GM19455 (cell line): ENCODE data around the gene DOCK10.

ENCODE experiments used
- ATAC-seq: cut with Tn5 transposase; IDR thresholded peaks from one replicate; pipeline ENCODE4 v1.9.1; 2021; ENCODE audit not compliant: unreplicated experiment

DOCK10 gene

GRCh38 chr2:224846686-224847085 lies 195.6 kb downstream of the DOCK10 start:
- no peak for ATAC-seq

DNA sequence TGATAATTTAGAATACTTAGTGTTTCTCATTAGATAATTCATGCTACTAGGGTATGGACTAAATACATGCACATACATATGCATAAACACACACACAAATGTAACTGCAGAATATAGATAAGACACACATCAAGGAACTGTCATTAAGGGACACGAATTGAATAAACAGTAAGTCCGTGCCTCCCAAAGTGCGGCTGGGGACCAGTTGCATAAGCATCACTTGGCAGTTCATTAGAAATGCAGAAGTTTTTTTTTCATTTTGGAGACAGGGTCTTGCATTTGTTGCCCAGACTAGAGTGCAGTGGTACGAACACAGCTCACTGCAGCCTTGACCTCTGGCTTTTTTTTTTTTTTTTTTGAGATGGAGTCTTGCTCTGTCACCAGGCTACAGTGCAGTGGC lies 196.1 kb downstream of the DOCK10 start:
- ATAC-seq, result no peak

- no peak for ATAC-seq
Observed at GRCh38 chr2:224843141-224843540, 199.1 kb downstream of the DOCK10 start.

DNA sequence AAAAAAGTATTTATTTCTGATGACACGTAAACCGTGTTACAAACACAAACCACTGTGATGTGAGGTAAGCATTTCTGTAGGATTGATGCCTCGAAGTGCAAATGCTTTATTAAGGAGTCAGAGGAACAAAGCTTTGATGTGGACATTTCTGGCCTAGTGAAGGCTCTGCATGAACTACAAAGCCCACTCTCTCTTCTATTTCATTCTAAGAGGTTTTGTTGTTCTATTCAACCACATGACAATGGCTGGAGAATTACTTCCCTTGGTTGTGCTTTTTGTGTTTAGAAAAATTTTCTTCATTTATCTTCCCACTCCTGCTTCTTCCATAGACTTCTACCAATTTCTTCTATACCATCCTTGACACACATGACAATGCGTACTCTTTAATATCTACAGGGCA lies 200.4 kb downstream of the DOCK10 start:
- ATAC-seq, result no peak

DNA sequence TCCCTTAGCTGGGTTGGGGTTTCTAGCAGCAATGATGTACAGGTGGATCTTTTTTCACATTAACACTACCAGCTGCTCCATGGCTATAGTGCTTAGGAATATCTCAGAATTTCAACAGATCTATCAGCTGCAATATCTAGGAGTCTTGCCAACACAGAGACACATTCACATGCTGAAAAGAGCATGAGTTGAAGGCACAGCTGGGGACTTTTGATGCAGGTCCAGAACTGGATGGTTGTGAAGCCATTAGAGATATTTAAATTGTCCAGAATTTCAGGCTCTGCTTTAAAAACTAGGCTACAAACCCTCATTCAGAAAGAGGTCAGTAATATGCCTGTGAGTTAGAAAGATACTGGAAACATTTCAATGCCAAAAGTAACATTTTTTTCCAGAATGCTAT lies 203.9 kb downstream of the DOCK10 start:
- ATAC-seq, result no peak

GRCh38 chr2:224837558-224837957 lies 204.7 kb downstream of the DOCK10 start:
- ATAC-seq, result no peak

DNA sequence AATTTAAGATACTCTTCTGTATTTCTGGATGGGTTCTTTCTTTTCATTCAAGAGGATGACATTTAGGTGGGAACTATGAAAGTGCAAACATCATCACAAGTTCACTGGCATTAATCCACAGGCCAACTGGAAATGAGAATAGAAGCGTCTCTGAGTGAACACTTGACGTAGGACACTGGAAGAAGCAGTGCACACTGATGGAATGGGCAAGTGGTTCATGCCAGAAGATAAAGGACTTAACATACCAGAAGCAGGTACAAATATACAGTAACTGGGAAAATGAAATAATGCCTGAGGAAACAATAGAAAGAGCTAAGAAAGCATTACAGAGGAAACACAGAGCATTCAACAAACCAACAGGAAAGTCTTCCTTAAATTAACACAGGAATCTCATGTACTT lies 205.2 kb downstream of the DOCK10 start:
- no peak for ATAC-seq

GRCh38 chr2:224836263-224836662 lies 206.0 kb downstream of the DOCK10 start:
- ATAC-seq, result no peak

- ATAC-seq, result no peak
Observed at GRCh38 chr2:224835405-224835804, 206.9 kb downstream of the DOCK10 start.

GRCh38 chr2:224833986-224834385 lies 208.3 kb downstream of the DOCK10 start:
- no peak for ATAC-seq

GRCh38 chr2:224832207-224832606 lies 210.1 kb downstream of the DOCK10 start:
- ATAC-seq, result no peak

DNA sequence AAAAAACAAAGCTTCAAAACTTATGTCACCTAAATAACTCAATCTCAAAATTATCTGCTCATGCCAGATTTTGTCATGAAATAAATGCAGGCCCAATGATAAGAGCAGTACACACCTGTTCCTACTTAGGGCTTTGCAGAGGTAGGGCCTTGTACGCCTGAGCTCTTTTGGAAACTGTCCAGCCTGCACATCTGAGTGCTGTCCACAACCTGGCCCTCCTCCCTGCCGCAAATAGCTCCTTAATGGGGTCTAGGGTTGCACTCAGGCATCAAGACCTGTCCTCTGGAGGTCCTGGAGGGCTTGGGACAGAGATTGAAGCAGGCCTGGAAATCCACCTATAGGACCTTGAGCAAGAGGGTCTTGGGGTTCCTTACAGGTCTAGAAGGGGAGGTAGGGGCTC lies 210.7 kb downstream of the DOCK10 start:
- ATAC-seq, result no peak

GRCh38 chr2:224820283-224820991 lies 221.8 kb downstream of the DOCK10 start:
- ATAC-seq, result no peak

DNA sequence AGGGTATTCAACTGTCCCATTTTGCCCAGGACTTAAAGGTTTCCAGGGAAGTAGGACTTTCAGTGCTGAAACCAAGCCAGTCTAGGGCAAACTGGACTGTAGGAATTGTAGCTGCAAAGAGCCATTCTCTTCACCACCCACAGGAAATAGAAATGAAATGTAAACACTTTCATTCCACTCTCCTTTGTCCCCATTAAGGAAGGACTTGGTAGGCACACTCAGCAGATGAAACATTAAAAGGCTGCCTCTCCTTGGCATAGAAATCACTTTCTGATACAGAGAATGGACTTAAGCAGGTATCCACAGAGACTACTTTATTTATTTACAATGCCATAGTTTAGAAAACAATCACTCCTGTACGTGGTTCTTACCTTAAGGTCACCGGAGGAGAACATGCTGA lies 223.2 kb downstream of the DOCK10 start:
- ATAC-seq, result no peak

- ATAC-seq, result no peak
Observed at GRCh38 chr2:224817676-224818075, 224.6 kb downstream of the DOCK10 start.

DNA sequence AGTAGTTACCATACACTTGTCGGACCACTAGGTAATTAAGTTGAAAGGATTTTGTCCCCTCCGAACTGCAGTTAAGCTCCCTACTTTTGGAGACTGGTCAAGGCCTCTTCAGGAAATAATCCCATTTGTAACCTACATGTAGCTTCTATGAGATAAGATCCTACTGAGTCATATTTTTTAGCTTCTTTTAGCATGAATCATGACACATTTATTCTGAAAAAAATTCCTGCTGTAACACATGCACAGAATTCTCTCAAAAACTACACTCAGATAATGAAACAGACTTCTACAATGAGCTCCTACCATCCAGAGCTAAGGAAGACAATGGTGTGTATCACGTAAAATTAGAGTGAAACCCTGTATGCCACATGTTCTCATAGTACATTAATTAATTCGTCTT lies 225.5 kb downstream of the DOCK10 start:
- no peak for ATAC-seq

GRCh38 chr2:224813578-224813977 lies 228.7 kb downstream of the DOCK10 start:
- ATAC-seq, result no peak

GRCh38 chr2:224807153-224807964 lies 234.9 kb downstream of the DOCK10 start:
- no peak for ATAC-seq

DNA sequence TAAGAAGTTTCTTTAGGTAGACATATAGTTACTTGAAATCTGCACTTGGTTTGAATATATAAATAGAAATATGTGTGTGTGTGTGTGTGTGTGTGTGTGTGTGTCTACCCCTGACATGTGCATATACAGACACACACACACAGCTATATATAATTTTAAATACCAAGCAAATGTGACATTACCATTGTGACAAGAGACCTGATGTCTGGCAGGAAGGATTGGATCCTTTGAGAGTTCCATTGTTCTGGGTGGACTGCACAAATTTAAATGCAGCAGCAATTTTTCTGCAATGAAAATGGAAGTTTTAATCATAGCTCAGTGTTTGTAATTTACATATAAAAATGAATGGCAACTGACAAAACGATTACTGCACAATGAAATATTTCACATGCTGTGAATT lies 238.3 kb downstream of the DOCK10 start:
- ATAC-seq, result no peak

DNA sequence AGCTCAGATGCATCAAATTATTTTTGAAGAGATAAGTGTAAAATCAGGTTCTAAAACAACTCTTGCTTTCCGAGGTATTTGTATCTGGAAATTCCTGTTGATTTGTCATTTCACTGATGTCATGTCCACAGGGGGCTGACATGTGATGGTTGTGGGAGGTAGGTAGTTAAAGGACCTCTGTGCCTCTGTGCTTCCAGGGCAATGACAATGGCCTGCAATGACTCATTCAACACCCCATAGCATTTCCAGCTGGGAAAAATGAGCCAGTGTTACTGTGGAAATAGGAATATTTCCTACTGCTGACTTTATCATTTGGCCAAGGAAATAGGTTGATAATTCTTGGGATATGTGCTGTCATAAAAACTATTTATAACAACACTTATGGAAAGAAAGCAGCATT lies 239.9 kb downstream of the DOCK10 start:
- no peak for ATAC-seq

DNA sequence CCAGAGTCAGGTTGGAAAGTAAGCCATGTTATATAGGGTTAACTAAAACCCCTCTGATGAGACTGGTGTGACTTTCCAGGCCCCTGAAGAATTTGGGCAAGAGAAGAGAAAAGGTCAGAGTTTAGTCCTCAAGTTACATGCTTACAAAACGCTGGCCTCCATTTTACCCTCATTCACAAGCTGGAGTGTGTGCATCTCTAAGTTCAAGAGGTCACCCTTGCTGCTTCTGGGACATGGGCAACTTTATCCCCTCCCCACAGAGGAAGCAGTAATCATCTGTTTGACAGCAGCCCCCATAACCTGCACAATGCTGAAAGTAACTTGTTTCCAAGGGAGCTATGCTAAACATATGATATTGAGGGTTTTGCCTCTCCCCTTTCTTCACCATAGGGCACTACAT lies 240.9 kb downstream of the DOCK10 start:
- ATAC-seq, result no peak

GRCh38 chr2:224799691-224800090 lies 242.6 kb downstream of the DOCK10 start:
- no peak for ATAC-seq

DNA sequence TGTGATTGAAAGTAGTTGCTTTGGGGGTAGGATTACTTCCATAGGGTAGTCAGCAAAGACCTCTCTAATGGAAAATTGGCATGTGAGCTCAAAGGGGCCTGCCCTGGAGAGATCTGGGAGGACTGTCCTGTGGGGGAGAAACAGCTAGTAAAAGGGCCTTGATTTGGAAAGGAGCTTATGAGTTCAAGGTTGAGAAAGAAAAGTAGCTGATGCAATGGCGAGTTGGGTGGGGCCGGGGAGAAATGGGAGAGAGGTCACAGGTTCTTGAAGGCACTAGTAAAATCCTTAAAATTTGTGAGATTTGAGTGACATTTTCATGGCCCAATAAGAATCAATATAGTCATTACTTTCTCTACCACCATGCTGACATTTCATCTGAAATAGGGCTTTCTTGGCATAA lies 244.1 kb downstream of the DOCK10 start:
- ATAC-seq, result no peak
